GM21515 (cell line): Measurements from ENCODE around the gene PEX14.
"Not testable (repeated sequence)": the region's sequence is repeated elsewhere in the genome, so short reads cannot be mapped to it uniquely, and the experiment has no call there.

Experiments
- ATAC-seq: cut with Tn5 transposase; IDR thresholded peaks from one replicate; pipeline ENCODE4 v1.9.1; 2021; ENCODE audit not compliant: unreplicated experiment

PEX14 gene

DNA sequence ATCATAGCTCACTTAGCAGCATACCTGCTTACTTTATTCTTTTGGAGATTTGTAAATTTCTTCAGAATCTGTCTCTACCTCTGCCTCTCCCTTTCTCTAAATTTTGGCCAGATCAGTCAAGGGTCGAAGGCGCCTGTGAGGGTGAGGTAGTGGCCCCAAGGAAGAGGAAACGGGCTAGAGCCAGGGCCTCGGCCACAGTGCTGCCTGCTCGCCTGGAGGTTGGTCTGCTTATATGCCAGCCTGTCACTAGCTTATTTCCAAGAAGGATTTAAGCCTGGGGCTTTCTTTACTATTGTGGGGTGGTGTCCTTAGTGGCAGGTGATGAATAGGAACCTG, 19.6 kb downstream of the PEX14 start:
- peak; percentile 8 for ATAC-seq

DNA sequence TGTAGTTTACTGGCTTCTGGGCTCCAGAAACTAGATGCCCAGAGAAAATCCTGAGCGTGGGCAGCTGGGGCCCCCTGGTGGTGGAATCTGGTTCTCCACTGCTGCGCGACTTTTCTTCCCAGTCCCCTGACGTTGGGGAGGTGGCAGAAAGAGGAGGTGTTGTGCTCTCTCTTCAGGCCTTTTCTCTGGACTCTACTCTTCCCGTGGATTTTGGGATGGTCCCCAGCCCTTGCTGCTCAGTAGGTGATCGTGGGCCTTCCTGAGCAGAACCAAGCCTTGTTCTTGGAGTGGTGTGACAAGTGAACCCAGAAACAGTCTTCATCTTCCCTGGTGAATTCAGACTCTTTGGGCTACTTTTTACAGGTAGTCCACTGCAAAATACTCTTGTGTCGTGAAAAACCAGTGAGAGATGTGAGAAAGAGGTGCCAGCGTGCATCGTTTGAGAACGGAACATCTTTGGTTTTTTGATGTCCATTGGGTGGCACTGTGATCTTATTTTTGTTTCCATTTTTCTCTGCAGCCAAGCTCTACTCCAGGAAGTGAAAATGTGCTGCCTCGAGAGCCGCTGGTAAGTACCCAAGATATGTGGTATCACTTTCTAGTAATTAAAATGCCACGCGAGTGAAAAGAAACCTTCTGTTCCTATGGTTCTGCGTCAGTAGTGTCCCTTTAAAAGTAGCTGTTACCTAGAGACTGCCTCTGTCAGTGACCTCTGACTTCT, 20.2 kb downstream of the PEX14 start:
- ATAC-seq = peak; percentile 67

DNA sequence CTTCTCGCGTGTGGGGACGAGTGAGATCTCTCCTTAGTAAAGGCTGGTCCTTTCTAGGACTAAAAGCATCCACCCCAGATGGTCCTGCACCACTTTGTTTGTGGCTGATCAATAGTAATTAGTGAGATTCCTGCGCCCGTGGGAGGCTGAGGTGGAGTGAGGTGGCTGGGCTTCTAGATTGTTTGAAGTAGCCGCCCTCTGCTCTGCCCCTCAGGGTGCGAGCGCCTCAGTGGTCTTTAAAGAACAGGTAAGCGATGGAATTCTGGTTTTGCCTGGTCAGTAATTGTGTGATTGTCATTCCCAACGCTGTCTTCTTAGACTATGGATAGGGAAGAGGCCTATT, 20.7 kb downstream of the PEX14 start:
- no peak for ATAC-seq

DNA sequence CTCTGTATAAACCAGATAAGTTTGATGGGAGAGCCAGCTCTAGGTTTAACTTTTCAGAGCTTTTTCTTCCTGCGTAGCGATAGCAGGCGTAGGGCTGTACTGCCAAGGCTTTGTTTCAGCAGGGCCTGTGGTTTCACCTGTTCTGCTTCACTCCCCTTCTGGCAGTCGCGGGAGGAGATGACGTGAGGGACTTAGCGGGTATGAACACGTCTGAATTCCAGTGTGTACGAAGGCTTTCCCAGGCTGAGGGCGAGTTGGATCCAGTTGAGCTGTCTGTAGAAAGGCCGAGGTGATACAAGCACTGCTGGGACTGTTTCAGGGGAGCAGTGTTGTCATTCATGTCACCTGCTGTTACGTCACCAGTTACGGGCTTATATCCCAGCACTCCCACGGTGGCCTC, 21.2 kb downstream of the PEX14 start:
- no peak for ATAC-seq

GRCh38 chr1:10497109-10497508, 22.4 kb downstream of the PEX14 start:
- ATAC-seq = no peak

GRCh38 chr1:10498231-10498630, 23.5 kb downstream of the PEX14 start:
- ATAC-seq = no peak

DNA sequence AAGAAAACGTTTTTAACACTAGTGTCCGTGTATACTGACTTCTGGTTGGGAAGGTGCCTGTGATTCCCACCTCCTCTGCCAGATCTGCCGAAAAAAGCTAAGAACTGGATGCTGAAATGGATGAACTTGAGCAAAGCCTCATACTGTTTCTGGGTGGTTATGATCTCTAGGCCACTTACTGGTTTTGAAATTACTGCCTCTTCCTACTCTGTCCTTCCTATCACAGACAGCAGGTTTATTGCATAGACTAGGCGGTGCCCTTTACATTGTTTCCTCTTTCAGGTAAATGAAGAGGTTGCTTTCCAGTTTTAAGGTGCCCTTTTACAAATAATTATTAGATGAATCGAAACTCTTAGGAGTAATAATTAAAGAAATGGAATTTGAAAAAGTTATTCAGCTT, 27.5 kb downstream of the PEX14 start:
- no peak for ATAC-seq

GRCh38 chr1:10504249-10504648, 29.5 kb downstream of the PEX14 start:
- no peak for ATAC-seq

- ATAC-seq = not testable (repeated sequence)
Measured at GRCh38 chr1:10506046-10506676, 31.4 kb downstream of the PEX14 start.

DNA sequence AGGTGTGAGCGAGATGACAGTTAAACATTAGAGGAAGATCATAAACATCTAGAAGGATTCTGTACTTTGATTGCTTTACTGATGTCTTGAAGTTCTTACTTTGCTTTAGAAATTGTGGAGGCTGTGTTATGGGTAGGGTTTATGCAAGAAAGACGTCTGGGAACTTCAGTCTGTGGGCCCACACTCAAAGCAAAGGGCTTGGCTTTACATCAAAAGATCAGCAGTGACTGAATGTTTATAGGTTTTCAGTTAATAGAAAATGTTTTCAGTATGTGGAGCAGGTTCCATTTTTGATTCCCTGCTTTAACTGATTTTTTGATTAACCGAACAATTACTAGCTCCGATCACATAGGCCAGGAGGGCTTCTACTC, 31.9 kb downstream of the PEX14 start:
- ATAC-seq = no peak

DNA sequence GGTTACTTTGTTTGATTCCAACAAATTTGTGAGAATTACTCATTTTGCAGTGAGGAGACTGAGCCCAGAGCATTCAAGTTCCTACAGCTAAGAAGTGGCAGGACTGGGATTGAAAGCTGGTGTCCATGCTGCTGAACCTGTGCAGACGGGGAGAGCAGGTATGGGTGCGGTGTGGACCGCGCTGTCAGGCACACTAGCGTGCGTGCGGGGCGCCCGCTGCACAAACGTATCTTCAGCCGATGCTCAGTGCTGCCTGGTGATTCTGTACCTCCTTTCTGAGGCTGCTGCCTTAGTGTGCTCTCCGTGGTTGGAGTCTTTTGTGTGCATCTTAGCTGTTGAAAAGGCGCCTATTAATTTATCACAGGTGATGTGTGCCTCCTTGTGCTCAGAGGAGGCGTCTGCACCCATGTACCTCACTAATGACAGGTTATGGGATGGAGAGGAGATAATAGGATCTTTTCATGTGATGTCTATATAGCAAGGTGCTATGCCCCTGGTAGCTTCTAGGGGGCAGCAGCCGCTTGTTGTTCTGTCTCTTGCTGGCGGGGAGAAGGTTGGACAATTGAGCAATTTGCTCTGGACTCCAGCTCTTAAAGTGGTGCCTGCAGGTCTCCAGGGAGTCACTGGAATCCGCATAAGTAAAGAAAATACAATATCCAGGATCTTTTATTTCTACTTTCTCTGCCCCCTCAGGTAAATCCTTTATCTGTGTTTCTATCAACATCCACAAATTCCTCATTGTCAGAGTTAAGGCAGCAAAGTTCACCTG, 32.5 kb downstream of the PEX14 start:
- no peak for ATAC-seq

DNA sequence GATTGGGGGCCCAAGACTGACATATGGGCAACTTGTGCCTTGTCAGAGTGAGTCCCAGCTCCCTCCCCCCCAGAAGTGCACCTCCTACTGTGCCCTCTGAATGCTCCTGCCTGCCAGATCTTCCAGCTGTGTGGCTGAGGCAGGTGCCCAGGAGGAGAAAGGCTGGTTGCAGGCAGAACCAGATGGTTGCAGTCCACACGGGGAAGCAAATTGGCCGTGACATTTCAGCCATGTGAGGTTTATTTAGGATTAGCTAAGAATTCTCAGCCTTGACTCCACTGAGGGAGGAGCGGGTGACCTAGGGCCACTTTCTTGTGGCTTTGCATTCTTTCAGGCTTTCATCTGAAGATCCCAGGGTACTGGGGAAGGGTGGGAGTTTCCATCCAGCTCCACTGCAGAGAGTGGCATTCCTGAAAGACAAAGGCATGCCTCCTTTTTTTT, 33.8 kb downstream of the PEX14 start:
- no peak for ATAC-seq

DNA sequence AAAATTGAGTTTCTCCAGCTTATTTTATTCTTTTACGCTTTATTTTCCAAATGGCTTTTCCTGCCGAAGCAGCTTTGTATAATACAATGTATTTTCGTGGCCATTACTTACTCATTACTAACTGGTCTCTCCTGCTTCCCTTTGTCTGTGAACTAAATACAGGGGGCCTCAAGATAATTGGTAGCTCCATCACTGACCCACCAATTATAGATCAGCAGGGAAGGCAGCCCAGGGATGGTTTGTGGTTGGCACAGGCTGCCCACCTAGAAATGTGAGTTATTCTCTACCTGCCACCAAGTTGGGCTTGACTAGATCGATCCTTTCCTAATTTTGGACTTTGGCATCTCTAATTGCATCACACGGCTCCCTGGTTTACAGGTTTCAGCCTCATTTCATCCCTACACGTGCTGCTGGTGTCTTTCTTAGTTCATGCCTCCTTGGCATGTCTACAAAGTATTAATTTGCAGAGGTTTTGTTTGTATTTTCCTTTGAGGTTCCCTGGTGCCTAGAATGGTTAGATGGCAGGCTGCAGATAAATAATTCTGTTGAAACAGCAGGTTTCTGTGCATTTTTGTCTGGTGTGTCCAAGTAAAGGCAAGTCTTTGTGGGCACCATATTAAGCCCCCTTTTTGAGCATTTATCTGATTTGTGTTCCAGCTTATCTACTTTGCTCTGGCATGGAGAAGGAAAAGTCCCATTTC, 35.2 kb downstream of the PEX14 start:
- no peak for ATAC-seq

DNA sequence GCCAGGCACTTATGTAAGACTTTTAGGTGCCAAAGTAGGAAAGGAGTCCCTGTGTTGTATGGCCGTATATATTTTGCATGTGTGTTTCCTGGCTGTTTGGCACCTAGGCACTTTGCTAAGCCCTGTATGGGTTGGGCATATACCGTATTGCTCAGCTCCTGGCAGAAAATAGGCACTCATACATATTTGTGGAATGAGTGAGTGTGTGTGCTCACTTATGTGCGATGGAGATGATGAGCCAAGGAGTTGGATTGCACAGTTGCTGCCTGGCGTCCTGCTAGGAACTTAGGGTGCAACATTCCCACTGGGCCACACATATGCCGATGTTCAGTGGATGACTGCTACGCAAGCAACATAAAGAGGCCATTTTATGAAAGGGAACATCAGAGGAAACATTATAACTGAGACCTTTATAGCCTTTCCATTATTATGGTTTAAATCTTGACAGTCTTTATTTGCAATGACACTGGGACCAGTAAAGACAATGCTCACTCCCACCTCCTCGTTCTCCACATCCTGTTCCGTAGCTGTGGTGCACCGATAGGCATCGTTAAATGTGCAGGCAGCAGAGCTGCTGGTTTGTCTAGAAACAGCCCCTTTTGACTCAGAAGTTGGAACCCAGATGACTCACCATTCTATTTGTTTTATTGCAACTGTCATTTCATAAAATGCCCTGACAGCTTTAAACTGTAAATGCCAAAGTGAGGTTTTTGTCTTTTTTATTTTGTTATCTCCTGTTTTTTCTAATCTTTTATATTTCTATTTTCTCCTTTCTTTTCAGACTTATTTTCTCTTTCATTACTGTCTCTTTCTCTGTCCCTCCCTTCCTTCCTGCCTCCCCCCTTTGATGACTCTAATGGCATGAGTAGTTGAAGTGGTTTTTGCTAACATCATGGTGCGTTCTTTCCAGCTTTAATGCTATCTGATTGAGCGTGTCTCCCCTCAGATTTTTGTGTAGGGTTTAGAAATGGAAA, 36.1 kb downstream of the PEX14 start:
- ATAC-seq = peak; percentile 83

GRCh38 chr1:10511494-10511885, 36.7 kb downstream of the PEX14 start:
- ATAC-seq = no peak

- ATAC-seq = no peak
Measured at GRCh38 chr1:10513199-10513598, 38.4 kb downstream of the PEX14 start.

GRCh38 chr1:10514490-10515235, 39.9 kb downstream of the PEX14 start:
- ATAC-seq = no peak

GRCh38 chr1:10515301-10515975, 40.7 kb downstream of the PEX14 start:
- ATAC-seq = no peak
